GM20000 (cell line): ENCODE results near the gene C2CD5.

Experiments
- DNase-seq: peaks from one replicate; pipeline ENCODE4 v3.0.0; 2012; ENCODE audit warnings: low spot score
- TF ChIP-seq, protein P1 (sequence below): IDR thresholded peaks from 2 replicates; pipeline ENCODE4 v1.5.1; 2012; ENCODE audit warnings: mild to moderate bottlenecking, control low read depth; ENCODE audit errors: extremely low read depth, missing control alignments

C2CD5 gene

DNA sequence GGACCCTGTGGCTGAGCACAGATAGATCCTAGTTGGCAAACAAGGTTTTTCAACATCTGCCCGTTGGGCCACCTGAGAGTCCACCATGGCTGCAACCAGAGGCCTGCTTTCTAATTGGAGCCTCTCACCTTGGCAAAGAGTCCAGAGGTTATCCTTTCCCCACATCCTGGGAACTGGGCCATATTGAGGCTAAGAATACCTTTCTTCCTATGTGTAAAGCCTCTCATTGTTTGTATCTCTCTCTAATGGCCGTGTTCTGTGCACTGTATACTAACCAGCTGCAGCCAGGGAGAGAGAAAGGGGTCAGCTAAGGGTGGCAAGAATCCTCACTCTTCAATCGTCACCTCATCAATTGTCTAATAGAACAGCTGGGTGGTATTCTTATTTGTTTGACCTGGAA lies 130.8 kb downstream of the C2CD5 start:
- TF ChIP-seq, protein P1, sequence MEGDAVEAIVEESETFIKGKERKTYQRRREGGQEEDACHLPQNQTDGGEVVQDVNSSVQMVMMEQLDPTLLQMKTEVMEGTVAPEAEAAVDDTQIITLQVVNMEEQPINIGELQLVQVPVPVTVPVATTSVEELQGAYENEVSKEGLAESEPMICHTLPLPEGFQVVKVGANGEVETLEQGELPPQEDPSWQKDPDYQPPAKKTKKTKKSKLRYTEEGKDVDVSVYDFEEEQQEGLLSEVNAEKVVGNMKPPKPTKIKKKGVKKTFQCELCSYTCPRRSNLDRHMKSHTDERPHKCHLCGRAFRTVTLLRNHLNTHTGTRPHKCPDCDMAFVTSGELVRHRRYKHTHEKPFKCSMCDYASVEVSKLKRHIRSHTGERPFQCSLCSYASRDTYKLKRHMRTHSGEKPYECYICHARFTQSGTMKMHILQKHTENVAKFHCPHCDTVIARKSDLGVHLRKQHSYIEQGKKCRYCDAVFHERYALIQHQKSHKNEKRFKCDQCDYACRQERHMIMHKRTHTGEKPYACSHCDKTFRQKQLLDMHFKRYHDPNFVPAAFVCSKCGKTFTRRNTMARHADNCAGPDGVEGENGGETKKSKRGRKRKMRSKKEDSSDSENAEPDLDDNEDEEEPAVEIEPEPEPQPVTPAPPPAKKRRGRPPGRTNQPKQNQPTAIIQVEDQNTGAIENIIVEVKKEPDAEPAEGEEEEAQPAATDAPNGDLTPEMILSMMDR: no peak
- no peak for DNase-seq

DNA sequence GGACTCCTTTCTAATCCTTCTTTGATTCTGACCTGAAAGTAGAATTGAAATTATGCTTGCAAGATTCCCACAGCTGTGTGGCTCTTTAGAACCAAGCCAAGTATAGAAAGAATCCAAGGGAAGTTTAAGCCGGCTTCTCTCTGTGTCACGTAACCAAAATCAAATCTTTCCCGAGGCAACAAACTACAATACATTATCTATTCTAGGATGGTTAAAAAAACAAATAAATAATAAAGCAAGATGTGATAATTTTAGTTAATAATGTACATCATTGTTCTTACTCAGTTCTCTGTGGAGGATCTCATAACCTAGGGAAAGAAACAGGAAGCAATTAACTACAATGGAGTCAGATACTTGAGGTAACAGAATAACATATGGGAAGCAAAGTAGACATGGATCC lies 131.8 kb downstream of the C2CD5 start:
- TF ChIP-seq, protein P1: no peak
- DNase-seq: no peak

- no peak for DNase-seq
- TF ChIP-seq, protein P1: no peak
These were observed 133.9 kb downstream of the C2CD5 start for GRCh38 chr12:22410486-22410885.

- TF ChIP-seq, protein P1: no peak
- DNase-seq: peak; percentile 75
These were observed 134.8 kb downstream of the C2CD5 start for GRCh38 chr12:22409377-22410164.

DNA sequence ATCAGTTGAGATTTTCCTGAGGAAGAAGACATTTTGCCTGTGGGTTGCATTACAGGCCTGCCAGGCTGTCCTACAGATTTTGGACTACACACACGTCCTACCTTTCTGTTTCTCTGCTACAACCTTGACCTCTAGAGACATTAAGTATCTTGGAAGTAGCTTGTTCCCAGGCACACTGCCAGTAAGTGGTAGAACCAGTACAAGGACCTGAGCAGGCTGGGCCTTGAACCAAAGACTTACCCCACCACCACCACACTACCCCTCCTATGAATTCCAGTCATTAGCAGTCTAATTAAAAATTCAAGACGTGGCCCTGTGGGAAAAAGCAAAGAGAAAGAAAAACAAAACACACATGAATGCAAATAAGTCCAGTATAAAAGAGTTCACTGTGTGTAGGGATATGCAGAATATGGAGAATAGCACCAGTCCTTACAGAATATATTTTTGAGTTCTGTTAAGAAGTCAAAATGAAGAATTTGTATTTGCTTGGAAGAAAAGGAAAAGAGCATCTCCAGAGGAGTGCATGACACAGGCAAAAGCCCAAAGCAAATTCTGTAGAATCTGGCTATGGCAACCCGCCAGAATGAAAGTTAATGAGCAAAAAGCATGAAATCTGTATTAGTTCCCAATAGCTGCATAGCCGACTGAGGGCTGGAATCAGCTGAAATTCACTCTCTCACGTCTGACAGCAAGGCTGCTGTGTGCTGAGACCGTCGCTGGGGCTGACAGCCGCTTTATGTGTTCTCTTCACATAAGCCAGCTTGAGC lies 135.5 kb downstream of the C2CD5 start:
- DNase-seq: no peak
- TF ChIP-seq, protein P1: no peak

- TF ChIP-seq, protein P1: no peak
- no peak for DNase-seq
These were observed 136.9 kb downstream of the C2CD5 start for GRCh38 chr12:22407397-22407796.

GRCh38 chr12:22406627-22407026 lies 137.7 kb downstream of the C2CD5 start:
- TF ChIP-seq, protein P1: no peak
- DNase-seq: no peak
